GM19324 (cell line): Measurements from ENCODE around the gene ABCC3.

Source experiments
- ATAC-seq: cut with Tn5 transposase; IDR thresholded peaks from one replicate; pipeline ENCODE4 v1.9.1; 2021; ENCODE audit warnings: mild to moderate bottlenecking, moderate library complexity; ENCODE audit not compliant: unreplicated experiment, low FRiP score

The ABCC3 gene

GRCh38 chr17:50605429-50605828 is 29.3 kb upstream of the ABCC3 start:
- ATAC-seq: no peak

GRCh38 chr17:50607522-50608175 is 27.0 kb upstream of the ABCC3 start:
- ATAC-seq: no peak

- no peak for ATAC-seq
These were observed 25.8 kb upstream of the ABCC3 start for GRCh38 chr17:50608700-50609379.

GRCh38 chr17:50609380-50610074 is 25.2 kb upstream of the ABCC3 start:
- no peak for ATAC-seq

- no peak for ATAC-seq
These were observed 23.0 kb upstream of the ABCC3 start for GRCh38 chr17:50611634-50612033.

GRCh38 chr17:50612281-50612680 is 22.4 kb upstream of the ABCC3 start:
- no peak for ATAC-seq

- ATAC-seq: no peak
These were observed 21.4 kb upstream of the ABCC3 start for GRCh38 chr17:50613007-50613992.

GRCh38 chr17:50614471-50615051 is 20.1 kb upstream of the ABCC3 start:
- no peak for ATAC-seq

- no peak for ATAC-seq
These were observed 18.9 kb upstream of the ABCC3 start for GRCh38 chr17:50615828-50616227.

GRCh38 chr17:50618300-50618699 is 16.4 kb upstream of the ABCC3 start:
- no peak for ATAC-seq

GRCh38 chr17:50618941-50619340 is 15.7 kb upstream of the ABCC3 start:
- ATAC-seq: no peak

- no peak for ATAC-seq
These were observed 15.2 kb upstream of the ABCC3 start for GRCh38 chr17:50619489-50619888.

- no peak for ATAC-seq
These were observed 14.4 kb upstream of the ABCC3 start for GRCh38 chr17:50620237-50620636.

GRCh38 chr17:50620858-50621257 is 13.8 kb upstream of the ABCC3 start:
- no peak for ATAC-seq

GRCh38 chr17:50621574-50622031 is 13.1 kb upstream of the ABCC3 start:
- no peak for ATAC-seq

GRCh38 chr17:50624321-50624934 is 10.3 kb upstream of the ABCC3 start:
- ATAC-seq: no peak

GRCh38 chr17:50625032-50625871 is 9.4 kb upstream of the ABCC3 start:
- no peak for ATAC-seq

GRCh38 chr17:50626037-50626574 is 8.6 kb upstream of the ABCC3 start:
- ATAC-seq: no peak
